Fibroblast of gingiva (primary cell): ENCODE results near the gene TMC1.
"Not testable (repeated sequence)": the region's sequence is repeated elsewhere in the genome, so short reads cannot be mapped to it uniquely, and the experiment has no call there.

Source experiments
- DNase-seq: peaks from one replicate; pipeline ENCODE4 v3.0.0-alpha.2; 2011; ENCODE audit warnings: low read depth

The TMC1 gene

GRCh38 chr9:72818385-72818784 is 297.0 kb downstream of the TMC1 start:
- no peak for DNase-seq

GRCh38 chr9:72823971-72824370 is 302.6 kb downstream of the TMC1 start:
- DNase-seq, result no peak

- DNase-seq, result no peak
Observed at GRCh38 chr9:72826996-72827949, 305.9 kb downstream of the TMC1 start.

GRCh38 chr9:72827950-72828731 is 306.7 kb downstream of the TMC1 start:
- DNase-seq, result peak; percentile 8

GRCh38 chr9:72834994-72835393 is 313.6 kb downstream of the TMC1 start:
- DNase-seq, result no peak

- no peak for DNase-seq
Observed at GRCh38 chr9:72836790-72837189, 315.4 kb downstream of the TMC1 start.

- no peak for DNase-seq
Observed at GRCh38 chr9:72839085-72839484, 317.7 kb downstream of the TMC1 start.

GRCh38 chr9:72843520-72844439 is 322.4 kb downstream of the TMC1 start:
- DNase-seq, result no peak

GRCh38 chr9:72844440-72844768 is 323.0 kb downstream of the TMC1 start:
- no peak for DNase-seq

GRCh38 chr9:72845052-72845451 is 323.6 kb downstream of the TMC1 start:
- DNase-seq, result not testable (repeated sequence)

GRCh38 chr9:72850209-72850608 is 328.8 kb downstream of the TMC1 start:
- DNase-seq, result not testable (repeated sequence)

GRCh38 chr9:72855321-72855720 is 333.9 kb downstream of the TMC1 start:
- no peak for DNase-seq

- DNase-seq, result no peak
Observed at GRCh38 chr9:72855890-72856523, 334.6 kb downstream of the TMC1 start.

- DNase-seq, result peak; percentile 72
Observed at GRCh38 chr9:72856972-72857623, 335.7 kb downstream of the TMC1 start.

GRCh38 chr9:72857624-72857996 is 336.2 kb downstream of the TMC1 start:
- DNase-seq, result no peak

- peak; percentile 49 for DNase-seq
Observed at GRCh38 chr9:72858089-72858912, 336.9 kb downstream of the TMC1 start.

- DNase-seq, result not testable (repeated sequence)
Observed at GRCh38 chr9:72862788-72863187, 341.4 kb downstream of the TMC1 start.

GRCh38 chr9:72863456-72864094 is 342.2 kb downstream of the TMC1 start:
- no peak for DNase-seq

- DNase-seq, result no peak
Observed at GRCh38 chr9:72864327-72864726, 342.9 kb downstream of the TMC1 start.

- DNase-seq, result peak; percentile 56
Observed at GRCh38 chr9:72871685-72872084, 350.3 kb downstream of the TMC1 start.
